H1 (cell line): ENCODE data around the gene HNF4A.

Source experiments
- ASH2L ChIP-seq: fragments of 200-600, 300-600 bp; sonication (generic); IDR thresholded peaks from one replicate; pipeline ENCODE4 v1.7.1; 2017; ENCODE audit warnings: low read length
- CHD2 ChIP-seq: IDR thresholded peaks from 2 replicates; pipeline ENCODE4 v1.6.1; 2012; ENCODE audit warnings: low read length, improper control_type of control experiment
- CREB1 ChIP-seq: IDR thresholded peaks from 2 replicates; pipeline ENCODE4 v1.6.1; 2012; ENCODE audit warnings: inconsistent platforms
- EZH2 ChIP-seq: fragments of 200-600 bp; sonication (generic); IDR thresholded peaks from 2 replicates; pipeline ENCODE4 v1.7.1; 2012; ENCODE audit warnings: low read depth, mild to moderate bottlenecking, moderate library complexity, low read length, inconsistent platforms; ENCODE audit not compliant: severe bottlenecking
- FOSL1 ChIP-seq: IDR thresholded peaks from 2 replicates; pipeline ENCODE4 v1.6.1; 2011; ENCODE audit warnings: mild to moderate bottlenecking, low read depth, low read length, moderate library complexity; ENCODE audit not compliant: insufficient read depth
- JUN ChIP-seq: IDR thresholded peaks from 2 replicates; pipeline ENCODE4 v1.6.1; 2011; ENCODE audit warnings: low read depth, mild to moderate bottlenecking, improper control_type of control experiment, low read length
- JUND ChIP-seq: IDR thresholded peaks from 2 replicates; pipeline ENCODE4 v1.6.1; 2011; ENCODE audit warnings: mild to moderate bottlenecking, improper control_type of control experiment, low read length
- POLR2A ChIP-seq, 2 experiments: IDR thresholded peaks; 1 replicate in 1 of 2; 2 replicates in 1 of 2; pipeline ENCODE4 v1.6.1; 2011; ENCODE audit warnings: low read depth in 2 of 2, low read length in 2 of 2, mild to moderate bottlenecking in 2 of 2; ENCODE audit errors: control extremely low read depth in 1 of 2
- POLR2AphosphoS5 ChIP-seq: IDR thresholded peaks from 2 replicates; pipeline ENCODE4 v1.6.1; 2011; ENCODE audit warnings: low read depth, low read length
- RFX5 ChIP-seq: IDR thresholded peaks from 2 replicates; pipeline ENCODE4 v1.6.1; 2011; ENCODE audit warnings: low read depth, low read length, improper control_type of control experiment, borderline replicate concordance
- SRF ChIP-seq: IDR thresholded peaks from 2 replicates; pipeline ENCODE4 v1.6.1; 2011; ENCODE audit warnings: mild to moderate bottlenecking, low read depth, low read length, moderate library complexity
- YY1 ChIP-seq: IDR thresholded peaks from 2 replicates; pipeline ENCODE4 v1.6.1; 2011; ENCODE audit warnings: low read depth, mild to moderate bottlenecking, low read length
- TF ChIP-seq, protein P1 (sequence below), 3 experiments: IDR thresholded peaks; 1 replicate in 2 of 3; 2 replicates in 1 of 3; pipeline versions ENCODE4 v1.5.1 to v1.6.1; 2011; ENCODE audit warnings: low read length in 3 of 3, mild to moderate bottlenecking in 3 of 3, inconsistent platforms in 2 of 3, low read depth in 1 of 3, moderate library complexity in 1 of 3; ENCODE audit not compliant: insufficient read depth in 1 of 3; ENCODE audit errors: control extremely low read depth in 1 of 3
- TF ChIP-seq, protein P2 (sequence below): IDR thresholded peaks from 2 replicates; pipeline ENCODE4 v1.6.1; 2011; ENCODE audit warnings: low read length, improper control_type of control experiment

DNA sequence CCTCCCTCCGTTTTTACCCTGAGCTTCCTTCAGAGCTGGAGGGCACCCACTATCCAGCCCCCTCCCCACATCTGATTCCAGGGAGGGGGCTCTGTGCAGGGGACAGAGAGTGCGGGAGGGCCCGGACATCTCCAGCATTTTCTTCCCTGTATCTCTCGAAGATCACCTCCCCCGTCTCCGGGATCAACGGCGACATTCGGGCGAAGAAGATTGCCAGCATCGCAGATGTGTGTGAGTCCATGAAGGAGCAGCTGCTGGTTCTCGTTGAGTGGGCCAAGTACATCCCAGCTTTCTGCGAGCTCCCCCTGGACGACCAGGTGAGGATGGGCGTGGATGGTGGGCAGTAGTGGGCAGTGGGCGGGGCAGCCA, 58.8 kb downstream of the HNF4A start:
- no peak for TF ChIP-seq POLR2AphosphoS5
- TF ChIP-seq, protein P1, sequence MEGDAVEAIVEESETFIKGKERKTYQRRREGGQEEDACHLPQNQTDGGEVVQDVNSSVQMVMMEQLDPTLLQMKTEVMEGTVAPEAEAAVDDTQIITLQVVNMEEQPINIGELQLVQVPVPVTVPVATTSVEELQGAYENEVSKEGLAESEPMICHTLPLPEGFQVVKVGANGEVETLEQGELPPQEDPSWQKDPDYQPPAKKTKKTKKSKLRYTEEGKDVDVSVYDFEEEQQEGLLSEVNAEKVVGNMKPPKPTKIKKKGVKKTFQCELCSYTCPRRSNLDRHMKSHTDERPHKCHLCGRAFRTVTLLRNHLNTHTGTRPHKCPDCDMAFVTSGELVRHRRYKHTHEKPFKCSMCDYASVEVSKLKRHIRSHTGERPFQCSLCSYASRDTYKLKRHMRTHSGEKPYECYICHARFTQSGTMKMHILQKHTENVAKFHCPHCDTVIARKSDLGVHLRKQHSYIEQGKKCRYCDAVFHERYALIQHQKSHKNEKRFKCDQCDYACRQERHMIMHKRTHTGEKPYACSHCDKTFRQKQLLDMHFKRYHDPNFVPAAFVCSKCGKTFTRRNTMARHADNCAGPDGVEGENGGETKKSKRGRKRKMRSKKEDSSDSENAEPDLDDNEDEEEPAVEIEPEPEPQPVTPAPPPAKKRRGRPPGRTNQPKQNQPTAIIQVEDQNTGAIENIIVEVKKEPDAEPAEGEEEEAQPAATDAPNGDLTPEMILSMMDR (IDR thresholded peaks at IDR 0.05; ENCODE audit: control extremely low read depth in 1 of 3, insufficient read depth in 1 of 3, low read depth in 1 of 3, low read length in 3 of 3) = no peak
- TF ChIP-seq POLR2A (IDR thresholded peaks at IDR 0.05; ENCODE audit: control extremely low read depth in 1 of 2, low read depth in 2 of 2, low read length in 2 of 2) = no peak
- no peak for TF ChIP-seq SRF
- no peak for TF ChIP-seq ASH2L
- no peak for TF ChIP-seq FOSL1
- TF ChIP-seq JUND = no peak
- TF ChIP-seq EZH2 = no peak
- no peak for TF ChIP-seq RFX5
- TF ChIP-seq, protein P2, sequence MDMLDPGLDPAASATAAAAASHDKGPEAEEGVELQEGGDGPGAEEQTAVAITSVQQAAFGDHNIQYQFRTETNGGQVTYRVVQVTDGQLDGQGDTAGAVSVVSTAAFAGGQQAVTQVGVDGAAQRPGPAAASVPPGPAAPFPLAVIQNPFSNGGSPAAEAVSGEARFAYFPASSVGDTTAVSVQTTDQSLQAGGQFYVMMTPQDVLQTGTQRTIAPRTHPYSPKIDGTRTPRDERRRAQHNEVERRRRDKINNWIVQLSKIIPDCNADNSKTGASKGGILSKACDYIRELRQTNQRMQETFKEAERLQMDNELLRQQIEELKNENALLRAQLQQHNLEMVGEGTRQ = no peak
- no peak for TF ChIP-seq CHD2
- no peak for TF ChIP-seq JUN
- no peak for TF ChIP-seq CREB1
- no peak for TF ChIP-seq YY1
